A375 (cell line): ENCODE results near the gene MTCH1. TPM values are rescaled to one million over a fixed set of nuclear protein-coding genes. Genes with fewer than 3 reads are reported as not detected.

ENCODE experiments used
- total RNA-seq: library from RNA; depleted of rRNA; stranded (reverse); fragments of >200 nt; shearing (Covaris generic); gene quantifications from 2 replicates; pipeline ENCODE4 v1.2.3, GENCODE V29; 2014; rRNA removed

MTCH1 gene
- total RNA-seq = 84.8 and 96.6 TPM in 2 replicates

GRCh38 chr6:36985808-36986703 lies at the start of gene MTCH1:
TSS of gene MTCH1 (minus strand) at chr6:36986196. CDS start at chr6:36986173, 23 bp downstream.

GRCh38 chr6:37005061-37005810 lies 19.2 kb upstream of the MTCH1 start, which contains the start of gene FGD2:
TSS of gene FGD2 (plus strand) at chr6:37005655. CDS start at chr6:37005818, 163 bp downstream.

GRCh38 chr6:36954262-36954931 lies 31.6 kb downstream of the MTCH1 start, which contains the start of gene PI16:
TSS of gene PI16 (plus strand) at chr6:36954738. CDS start at chr6:36954761, 23 bp downstream.

Other genes starting within 250 kb of the MTCH1 start
- 0.05 and 0.26 TPM in 2 replicates for gene CPNE5, start 146.8 kb downstream of the MTCH1 start, total RNA-seq
- 20.5 and 21.0 TPM in 2 replicates for gene PPIL1, start 111.4 kb downstream of the MTCH1 start, total RNA-seq
- gene C6orf89, start 100.2 kb downstream of the MTCH1 start, total RNA-seq = 16.7 and 17.6 TPM in 2 replicates
- not detected in 2 replicates for gene PI16, start 31.5 kb downstream of the MTCH1 start, total RNA-seq
- gene FGD2, start 19.5 kb upstream of the MTCH1 start, total RNA-seq = not detected in 2 replicates
- gene PIM1, start 184.0 kb upstream of the MTCH1 start, total RNA-seq = 14.0 and 18.5 TPM in 2 replicates